Activated naive CD4-positive, alpha-beta T cell (primary cell): ENCODE measurements around the gene ZNF776.
"Not testable (repeated sequence)": the region's sequence is repeated elsewhere in the genome, so short reads cannot be mapped to it uniquely, and the experiment has no call there.

Source experiments
- DNase-seq, 4 experiments: peaks; one replicate each; lab custom pipeline; 2025; lab: John Stamatoyannopoulos, UW

The ZNF776 gene

GRCh38 chr19:57778336-57778735 lies 31.7 kb downstream of the ZNF776 start:
- DNase-seq = no peak

- DNase-seq = no peak
Measured at GRCh38 chr19:57779220-57779845, 32.7 kb downstream of the ZNF776 start.

GRCh38 chr19:57786286-57786685 lies 39.7 kb downstream of the ZNF776 start:
- no peak for DNase-seq

GRCh38 chr19:57786906-57787305 lies 40.3 kb downstream of the ZNF776 start:
- no peak for DNase-seq

- no peak for DNase-seq
Measured at GRCh38 chr19:57788114-57788692, 41.6 kb downstream of the ZNF776 start.

GRCh38 chr19:57789288-57789687 lies 42.7 kb downstream of the ZNF776 start:
- DNase-seq = no peak

GRCh38 chr19:57796580-57796979 lies 50.0 kb downstream of the ZNF776 start:
- DNase-seq = not testable (repeated sequence)

- DNase-seq = no peak
Measured at GRCh38 chr19:57800696-57801095, 54.1 kb downstream of the ZNF776 start.

GRCh38 chr19:57802269-57802668 lies 55.7 kb downstream of the ZNF776 start:
- no peak for DNase-seq

GRCh38 chr19:57803265-57803593 lies 56.6 kb downstream of the ZNF776 start:
- DNase-seq = no peak

GRCh38 chr19:57803594-57804325 lies 57.1 kb downstream of the ZNF776 start:
- no peak for DNase-seq

- DNase-seq = no peak
Measured at GRCh38 chr19:57807541-57807940, 60.9 kb downstream of the ZNF776 start.
